ENCODE results near the gene MS4A6E. TPM values are rescaled to one million over a fixed set of nuclear protein-coding genes. Genes with fewer than 3 reads are reported as not detected.

MS4A6E gene
- total RNA-seq, 4 donors from 2014 or later: not detected

- H3K9me3 ChIP-seq: no peaks in the 10 kb centered on the region
- intact Hi-C loops (cut with DNase I): no loop called here
- 90% methylated on average over 7 of the region's 7 CpGs for WGBS
- H3K4me1 ChIP-seq: no peaks in the 10 kb centered on the region
- H3K27me3 ChIP-seq: no peaks in the 10 kb centered on the region
- no peaks in the 10 kb centered on the region for H3K36me3 ChIP-seq
- H3K4me3 ChIP-seq: no peak overlapping the region
- no peak overlapping the region for H3K27ac ChIP-seq (replicated peaks in 1 of 4)
- TF ChIP-seq, protein P1, sequence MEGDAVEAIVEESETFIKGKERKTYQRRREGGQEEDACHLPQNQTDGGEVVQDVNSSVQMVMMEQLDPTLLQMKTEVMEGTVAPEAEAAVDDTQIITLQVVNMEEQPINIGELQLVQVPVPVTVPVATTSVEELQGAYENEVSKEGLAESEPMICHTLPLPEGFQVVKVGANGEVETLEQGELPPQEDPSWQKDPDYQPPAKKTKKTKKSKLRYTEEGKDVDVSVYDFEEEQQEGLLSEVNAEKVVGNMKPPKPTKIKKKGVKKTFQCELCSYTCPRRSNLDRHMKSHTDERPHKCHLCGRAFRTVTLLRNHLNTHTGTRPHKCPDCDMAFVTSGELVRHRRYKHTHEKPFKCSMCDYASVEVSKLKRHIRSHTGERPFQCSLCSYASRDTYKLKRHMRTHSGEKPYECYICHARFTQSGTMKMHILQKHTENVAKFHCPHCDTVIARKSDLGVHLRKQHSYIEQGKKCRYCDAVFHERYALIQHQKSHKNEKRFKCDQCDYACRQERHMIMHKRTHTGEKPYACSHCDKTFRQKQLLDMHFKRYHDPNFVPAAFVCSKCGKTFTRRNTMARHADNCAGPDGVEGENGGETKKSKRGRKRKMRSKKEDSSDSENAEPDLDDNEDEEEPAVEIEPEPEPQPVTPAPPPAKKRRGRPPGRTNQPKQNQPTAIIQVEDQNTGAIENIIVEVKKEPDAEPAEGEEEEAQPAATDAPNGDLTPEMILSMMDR (IDR thresholded peaks at IDR 0.05): no peak
- TF ChIP-seq POLR2A (IDR thresholded peaks at IDR 0.05; ENCODE audit: low read depth): no peak
- no peak for DNase-seq (ENCODE audit: extremely low spot score)
These were observed 9.8 kb downstream of the MS4A6E start for GRCh38 chr11:60336767-60337391.

- WGBS: 58% methylated on average over 2 of the region's 2 CpGs
- Histone ChIP-seq H3K9me3 (no peaks in the 10 kb centered on the region), H3K27ac (replicated peaks in 1 of 4) (no peak overlapping the region), H3K36me3 (no peaks in the 10 kb centered on the region), H3K4me1 (no peaks in the 10 kb centered on the region), H3K4me3 (no peak overlapping the region), H3K27me3 (peaks cover 0 to 9% (median 0%) of the 10 kb centered on the region in 4 donors)
- TF ChIP-seq POLR2A (IDR thresholded peaks at IDR 0.05; ENCODE audit: low read depth) (no peak), EP300 (IDR thresholded peaks at IDR 0.05) (no peak), POLR2AphosphoS5 (IDR thresholded peaks at IDR 0.05) (no peak)
- TF ChIP-seq, protein P1 (IDR thresholded peaks at IDR 0.05): no peak
- intact Hi-C loops (cut with DNase I): no loop called here
- no peak for DNase-seq (ENCODE audit: extremely low spot score)
These were observed 11.0 kb downstream of the MS4A6E start for GRCh38 chr11:60338053-60338452.

DNA sequence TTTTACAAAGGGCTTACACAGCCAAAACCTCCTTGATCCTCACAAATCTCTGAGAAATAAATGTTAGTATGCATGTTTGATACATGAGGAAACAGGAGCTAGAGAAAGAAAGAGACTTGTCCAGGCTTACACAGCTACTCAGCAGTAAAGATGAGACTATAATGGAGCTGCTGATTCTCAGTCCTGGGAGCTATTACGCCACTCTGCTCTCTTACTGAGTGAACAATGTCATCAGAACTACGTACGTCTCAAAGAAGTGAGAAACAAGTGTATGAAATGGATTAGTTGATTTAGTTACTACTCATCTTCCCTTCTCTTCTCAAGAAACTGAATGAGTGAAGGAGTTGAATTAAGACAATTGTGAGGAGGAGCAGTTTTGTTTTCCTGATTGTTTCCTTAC lies 12.3 kb downstream of the MS4A6E start:
- peaks cover 0 to 9% (median 0%) of the 10 kb centered on the region in 4 donors for H3K27me3 ChIP-seq
- DNase-seq (ENCODE audit: extremely low spot score): no peak
- H3K4me1 ChIP-seq: no peaks in the 10 kb centered on the region
- TF ChIP-seq EP300 (IDR thresholded peaks at IDR 0.05) (no peak), POLR2AphosphoS5 (IDR thresholded peaks at IDR 0.05) (no peak), POLR2A (IDR thresholded peaks at IDR 0.05; ENCODE audit: low read depth) (no peak)
- TF ChIP-seq, protein P1 (IDR thresholded peaks at IDR 0.05): no peak
- no peaks in the 10 kb centered on the region for H3K9me3 ChIP-seq
- 55% methylated on average over 3 of the region's 3 CpGs for WGBS
- no peak overlapping the region for H3K27ac ChIP-seq (replicated peaks in 1 of 4)
- no peak overlapping the region for H3K4me3 ChIP-seq
- intact Hi-C loops (cut with DNase I): no loop called here
- H3K36me3 ChIP-seq: no peaks in the 10 kb centered on the region

- no peak for DNase-seq (ENCODE audit: extremely low spot score)
- WGBS: 72% methylated on average over 10 of the region's 10 CpGs
- intact Hi-C loops (cut with DNase I): no loop called here
These were observed 16.1 kb downstream of the MS4A6E start for GRCh38 chr11:60343094-60343704.

More at GRCh38 chr11:60343094-60343704, 16.1 kb downstream of the MS4A6E start:
- no peak for TF ChIP-seq POLR2AphosphoS5 (IDR thresholded peaks at IDR 0.05)
- TF ChIP-seq EP300 (IDR thresholded peaks at IDR 0.05): no peak
- TF ChIP-seq, protein P1 (IDR thresholded peaks at IDR 0.05): peak in 1 of 3 experiments; percentile 40
- no peak for TF ChIP-seq POLR2A (IDR thresholded peaks at IDR 0.05; ENCODE audit: low read depth)
- Histone ChIP-seq H3K9me3 (no peaks in the 10 kb centered on the region), H3K27ac (replicated peaks in 1 of 4) (no peak overlapping the region), H3K4me3 (no peak overlapping the region), H3K36me3 (no peaks in the 10 kb centered on the region), H3K4me1 (no peaks in the 10 kb centered on the region), H3K27me3 (peaks cover 0 to 9% (median 0%) of the 10 kb centered on the region in 4 donors)
